ENCODE measurements around the gene FBXW4.

Gene FBXW4

GRCh38 chr10:101694674-101695403 lies at the start of gene FBXW4 (continued):
- peak; percentile 22 for TF ChIP-seq ZFHX2 (tag by site-specific recombination; conservative IDR thresholded peaks at IDR 0.05)
- no peak for TF ChIP-seq ZNF223 (tag by site-specific recombination; IDR thresholded peaks at IDR 0.05)
- TF ChIP-seq ZNF624 (tag by site-specific recombination; IDR thresholded peaks at IDR 0.05), result no peak
- no peak for TF ChIP-seq ZNF548 (tag by site-specific recombination; IDR thresholded peaks at IDR 0.05)
- no peak for TF ChIP-seq ZNF214 (tag by site-specific recombination; IDR thresholded peaks at IDR 0.05; ENCODE audit: borderline replicate concordance)
- TF ChIP-seq ZNF404 (tag by site-specific recombination; IDR thresholded peaks at IDR 0.05), result no peak
- TF ChIP-seq ZNF621 (tag by site-specific recombination; IDR thresholded peaks at IDR 0.05), result no peak
- TF ChIP-seq ZNF350 (tag by site-specific recombination; IDR thresholded peaks at IDR 0.05), result no peak
- TF ChIP-seq ZNF529 (tag by site-specific recombination; IDR thresholded peaks at IDR 0.05; ENCODE audit: insufficient replicate concordance), result no peak
- TF ChIP-seq ZNF292 (tag by site-specific recombination; IDR thresholded peaks at IDR 0.05; ENCODE audit: borderline replicate concordance, low read depth), result no peak
- no peak for TF ChIP-seq ZNF155 (tag by site-specific recombination; IDR thresholded peaks at IDR 0.05)
- peak; percentile 85 for TF ChIP-seq KLF9 (tag by site-specific recombination; IDR thresholded peaks at IDR 0.05; ENCODE audit: low read depth)
- no peak for TF ChIP-seq ZIC2 (tag by site-specific recombination; IDR thresholded peaks at IDR 0.05)
- no peak for TF ChIP-seq ZNF843 (tag by site-specific recombination; IDR thresholded peaks at IDR 0.05)
- TF ChIP-seq ZSCAN18 (tag by site-specific recombination; IDR thresholded peaks at IDR 0.05), result no peak
- no peak; the same call in 1 of the 2 replicates for TF ChIP-seq MZF1 (tag by site-specific recombination; IDR thresholded peaks at IDR 0.05; ENCODE audit: borderline replicate concordance)
- TF ChIP-seq ZNF792 (tag by site-specific recombination; IDR thresholded peaks at IDR 0.05), result no peak
- TF ChIP-seq ZNF23 (tag by site-specific recombination; IDR thresholded peaks at IDR 0.05; ENCODE audit: borderline replicate concordance), result no peak
- no peak for TF ChIP-seq ZNF626 (tag by site-specific recombination; IDR thresholded peaks at IDR 0.05)
- no peak for TF ChIP-seq BCL11B (tag by site-specific recombination; IDR thresholded peaks at IDR 0.05; ENCODE audit: low read depth)
- TF ChIP-seq GLI2 (tag by site-specific recombination; IDR thresholded peaks at IDR 0.05; ENCODE audit: borderline replicate concordance, low read depth), result no peak
- peak; percentile 99 for TF ChIP-seq ZNF341 (tag by site-specific recombination; IDR thresholded peaks at IDR 0.05; ENCODE audit: low read depth)
- no peak for TF ChIP-seq ZNF677 (tag by site-specific recombination; IDR thresholded peaks at IDR 0.05)
- TF ChIP-seq GLIS1 (tag by site-specific recombination; IDR thresholded peaks at IDR 0.05), result no peak
- TF ChIP-seq ZNF146 (tag by site-specific recombination; IDR thresholded peaks at IDR 0.05), result 0 out of 2 replicates have a peak, but pooled peaks have one; percentile 5
- 0 out of 2 replicates have a peak, but pooled peaks have one; percentile 8 for TF ChIP-seq SP7 (tag by site-specific recombination; IDR thresholded peaks at IDR 0.05)
- TF ChIP-seq ZNF48 (tag by site-specific recombination; IDR thresholded peaks at IDR 0.05), result no peak
- TF ChIP-seq ZNF654 (tag by site-specific recombination; IDR thresholded peaks at IDR 0.05; ENCODE audit: low read depth), result no peak
- no peak for TF ChIP-seq ZNF169 (tag by site-specific recombination; IDR thresholded peaks at IDR 0.05)
- peak; percentile 94 for TF ChIP-seq ZNF366 (tag by site-specific recombination; conservative IDR thresholded peaks at IDR 0.05)
- no peak for TF ChIP-seq ZNF610 (tag by site-specific recombination; IDR thresholded peaks at IDR 0.05; ENCODE audit: borderline replicate concordance)
- no peak for TF ChIP-seq SCRT2 (tag by site-specific recombination; IDR thresholded peaks at IDR 0.05)
- TF ChIP-seq ZSCAN4 (tag by site-specific recombination; IDR thresholded peaks at IDR 0.05), result peak; percentile 37; the same call in 1 of the 2 replicates
- no peak; the same call in 1 of the 2 replicates for TF ChIP-seq OVOL3 (tag by site-specific recombination; IDR thresholded peaks at IDR 0.05)
- TF ChIP-seq ZNF174 (tag by site-specific recombination; IDR thresholded peaks at IDR 0.05), result no peak
- TF ChIP-seq ZNF2 (tag by site-specific recombination; IDR thresholded peaks at IDR 0.05), result peak; percentile 89; the same call in 1 of the 2 replicates
- TF ChIP-seq ZNF488 (tag by site-specific recombination; IDR thresholded peaks at IDR 0.05), result no peak
- TF ChIP-seq MEIS1 (CRISPR knock-in tag; IDR thresholded peaks at IDR 0.05; ENCODE audit: borderline replicate concordance), result no peak
- no peak for TF ChIP-seq ZNF132 (tag by site-specific recombination; IDR thresholded peaks at IDR 0.05; ENCODE audit: borderline replicate concordance)
